ENCODE data around the gene CTIF.

CTIF gene

DNA sequence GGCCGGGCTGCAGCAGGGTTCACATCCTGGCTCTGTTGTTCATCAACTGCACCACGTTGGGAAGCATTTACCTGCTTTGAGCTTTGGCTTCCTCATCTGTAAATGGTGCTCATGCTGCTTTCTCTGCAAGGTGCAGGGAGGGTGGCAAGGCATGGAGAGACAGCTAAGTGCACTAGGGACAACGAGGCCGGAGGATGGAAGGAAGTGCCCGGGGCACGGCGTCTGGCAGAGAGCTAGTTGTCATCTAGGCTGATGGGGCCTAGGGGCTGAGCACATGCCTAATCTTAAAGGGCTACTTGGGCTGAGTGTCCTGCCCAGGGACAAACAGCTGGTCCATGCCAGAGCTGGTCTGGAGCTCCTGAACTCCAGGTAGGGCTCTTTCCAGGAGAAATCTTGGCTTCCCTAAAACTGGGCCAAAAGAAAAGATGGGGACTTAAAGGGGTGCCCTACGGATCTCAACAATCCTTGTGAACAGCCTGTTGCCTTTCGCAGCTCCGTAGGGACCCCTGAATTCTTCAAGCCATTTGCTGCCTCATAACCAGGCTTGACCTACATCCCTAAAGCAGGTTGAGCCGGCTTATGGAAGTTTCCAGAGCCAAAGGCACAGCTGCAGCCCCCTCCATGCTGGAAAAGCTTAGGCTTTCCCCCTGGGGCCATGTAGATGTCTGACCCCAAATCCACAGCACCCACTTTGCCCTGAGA is 281.1 kb downstream of the CTIF start:
- no peak overlapping the region for H3K4me3 ChIP-seq (ENCODE audit: low read depth, low read length)
- CTCF ChIA-PET = interaction anchor here (1.5 kb wide), 1 partner anchor 13 kb away, joined by 3 read pairs; no protein-coding TSS in a partner anchor
- POLR2A ChIA-PET = no interaction called here
- DNase-seq (ENCODE audit: low read depth, low spot score) = no peak
- TF ChIP-seq, protein P1, sequence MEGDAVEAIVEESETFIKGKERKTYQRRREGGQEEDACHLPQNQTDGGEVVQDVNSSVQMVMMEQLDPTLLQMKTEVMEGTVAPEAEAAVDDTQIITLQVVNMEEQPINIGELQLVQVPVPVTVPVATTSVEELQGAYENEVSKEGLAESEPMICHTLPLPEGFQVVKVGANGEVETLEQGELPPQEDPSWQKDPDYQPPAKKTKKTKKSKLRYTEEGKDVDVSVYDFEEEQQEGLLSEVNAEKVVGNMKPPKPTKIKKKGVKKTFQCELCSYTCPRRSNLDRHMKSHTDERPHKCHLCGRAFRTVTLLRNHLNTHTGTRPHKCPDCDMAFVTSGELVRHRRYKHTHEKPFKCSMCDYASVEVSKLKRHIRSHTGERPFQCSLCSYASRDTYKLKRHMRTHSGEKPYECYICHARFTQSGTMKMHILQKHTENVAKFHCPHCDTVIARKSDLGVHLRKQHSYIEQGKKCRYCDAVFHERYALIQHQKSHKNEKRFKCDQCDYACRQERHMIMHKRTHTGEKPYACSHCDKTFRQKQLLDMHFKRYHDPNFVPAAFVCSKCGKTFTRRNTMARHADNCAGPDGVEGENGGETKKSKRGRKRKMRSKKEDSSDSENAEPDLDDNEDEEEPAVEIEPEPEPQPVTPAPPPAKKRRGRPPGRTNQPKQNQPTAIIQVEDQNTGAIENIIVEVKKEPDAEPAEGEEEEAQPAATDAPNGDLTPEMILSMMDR (IDR thresholded peaks at IDR 0.05; ENCODE audit: insufficient read depth, low read length, missing control alignments) = no peak

- TF ChIP-seq, protein P1 (IDR thresholded peaks at IDR 0.05; ENCODE audit: insufficient read depth, low read length, missing control alignments) = no peak
- ChIA-PET POLR2A (no interaction called here), CTCF (interaction anchor here (1.5 kb wide), 1 partner anchor 12 kb away, joined by 3 read pairs; no protein-coding TSS in a partner anchor)
- no peak overlapping the region for H3K4me3 ChIP-seq (ENCODE audit: low read depth, low read length)
- no peak for DNase-seq (ENCODE audit: low read depth, low spot score)
These were observed 281.8 kb downstream of the CTIF start for GRCh38 chr18:48820483-48821250.

DNA sequence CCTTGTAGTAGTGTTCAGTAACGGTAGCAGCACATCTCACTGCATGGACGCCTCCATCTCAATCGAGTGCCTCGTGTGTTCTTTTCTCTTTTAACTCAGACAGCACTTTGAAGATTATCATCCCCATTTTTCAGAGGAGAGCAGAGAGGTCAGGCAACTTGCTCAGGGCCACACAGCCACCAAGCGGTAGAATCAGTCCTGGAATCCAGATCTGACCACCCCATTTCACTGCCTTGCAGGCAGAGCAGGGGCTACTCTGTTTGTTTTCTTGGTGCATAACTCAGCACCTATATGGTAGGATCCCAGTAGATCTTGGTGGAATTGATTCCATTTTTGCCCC is 282.4 kb downstream of the CTIF start:
- CTCF ChIA-PET = interaction anchor here (1.2 to 1.5 kb wide), 2 partner anchors 11 to 14 kb away, joined by 3 read pairs; no protein-coding TSS in a partner anchor
- POLR2A ChIA-PET = no interaction called here
- DNase-seq (ENCODE audit: low read depth, low spot score) = no peak
- H3K4me3 ChIP-seq (ENCODE audit: low read depth, low read length) = no peak overlapping the region
- TF ChIP-seq, protein P1 (IDR thresholded peaks at IDR 0.05; ENCODE audit: insufficient read depth, low read length, missing control alignments) = no peak

DNA sequence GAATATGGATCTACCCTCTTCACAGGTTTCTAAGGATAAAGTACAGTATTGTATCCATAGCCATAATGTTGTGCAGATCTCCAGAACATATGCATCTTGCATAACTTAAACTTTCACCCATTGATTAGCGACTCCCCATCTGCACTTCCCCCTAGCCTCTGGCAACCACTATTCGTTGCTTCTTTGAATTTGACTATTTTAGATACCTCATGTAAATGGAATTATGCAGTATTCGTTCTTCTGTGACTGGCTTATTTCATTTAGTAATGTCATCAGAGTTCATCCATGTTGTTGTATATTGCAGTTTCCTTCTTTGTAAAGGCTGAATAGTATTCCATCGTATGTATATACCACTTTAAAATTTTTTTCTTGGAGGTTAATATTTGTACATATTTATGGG is 283.0 kb downstream of the CTIF start:
- H3K4me3 ChIP-seq (ENCODE audit: low read depth, low read length) = no peak overlapping the region
- ChIA-PET POLR2A (no interaction called here), CTCF (interaction anchor here (1.2 kb wide), 1 partner anchor 15 kb away, joined by 3 read pairs; no protein-coding TSS in a partner anchor)
- TF ChIP-seq, protein P1 (IDR thresholded peaks at IDR 0.05; ENCODE audit: insufficient read depth, low read length, missing control alignments) = no peak
- no peak for DNase-seq (ENCODE audit: low read depth, low spot score)

DNA sequence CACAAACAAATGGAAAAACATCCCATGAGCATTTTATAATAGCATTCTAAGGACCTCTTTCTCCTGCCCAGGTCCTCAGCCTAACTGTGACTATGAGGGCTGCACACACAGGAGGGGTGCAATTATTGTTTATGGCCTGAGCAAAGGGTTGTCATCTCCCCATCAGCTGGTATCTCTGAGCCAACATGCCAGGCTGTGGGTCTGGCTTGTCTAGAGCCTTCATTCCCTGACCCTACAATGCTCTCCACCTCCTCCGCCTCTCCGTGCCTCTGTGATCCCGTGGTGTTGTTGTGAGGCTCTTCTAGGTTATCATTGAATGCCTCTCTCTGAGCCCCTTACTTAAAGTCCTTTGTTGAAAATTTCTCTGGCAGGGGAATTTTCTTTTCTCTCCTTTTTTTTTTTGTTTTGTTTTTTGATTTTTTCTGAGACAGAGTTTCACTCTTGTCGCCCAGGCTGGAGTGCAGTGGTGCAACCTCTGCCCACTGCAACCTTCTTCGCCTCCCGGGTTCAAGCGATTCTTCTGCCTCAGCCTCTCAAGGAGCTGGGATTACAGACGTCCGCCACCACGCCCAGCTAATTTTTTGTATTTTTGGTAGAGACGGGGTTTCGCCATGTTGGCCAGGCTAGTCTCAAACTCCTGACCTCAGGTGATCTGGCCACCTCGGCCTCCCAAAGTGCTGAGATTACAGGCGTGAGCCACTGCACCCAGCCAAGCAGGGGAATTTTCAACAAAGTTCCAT is 285.6 kb downstream of the CTIF start:
- ChIA-PET CTCF (no interaction called here), POLR2A (no interaction called here)
- DNase-seq (ENCODE audit: low read depth, low spot score) = no peak

More for the DNA sequence above, 285.6 kb downstream of the CTIF start:
- TF ChIP-seq, protein P1 (IDR thresholded peaks at IDR 0.05; ENCODE audit: insufficient read depth, low read length, missing control alignments) = no peak
- H3K4me3 ChIP-seq (ENCODE audit: low read depth, low read length) = no peak overlapping the region
